Ishikawa (cell line): ENCODE data around the gene PAQR6.

Experiments used
- CREB1 ChIP-seq: IDR thresholded peaks from 2 replicates; pipeline ENCODE4 v1.6.1; 2012; ENCODE audit warnings: low read depth
- EGR1 ChIP-seq: IDR thresholded peaks from 2 replicates; pipeline ENCODE4 v1.6.1; 2012
- FOXM1 ChIP-seq: IDR thresholded peaks from 2 replicates; pipeline ENCODE4 v1.6.1; 2012; ENCODE audit warnings: low read depth, borderline replicate concordance
- RAD21 ChIP-seq: IDR thresholded peaks from 2 replicates; pipeline ENCODE4 v1.6.1; 2012; ENCODE audit warnings: low read depth
- TF ChIP-seq, protein P1 (sequence below): IDR thresholded peaks from 2 replicates; pipeline ENCODE4 v1.6.1; 2012; ENCODE audit warnings: low read depth, mild to moderate bottlenecking

DNA sequence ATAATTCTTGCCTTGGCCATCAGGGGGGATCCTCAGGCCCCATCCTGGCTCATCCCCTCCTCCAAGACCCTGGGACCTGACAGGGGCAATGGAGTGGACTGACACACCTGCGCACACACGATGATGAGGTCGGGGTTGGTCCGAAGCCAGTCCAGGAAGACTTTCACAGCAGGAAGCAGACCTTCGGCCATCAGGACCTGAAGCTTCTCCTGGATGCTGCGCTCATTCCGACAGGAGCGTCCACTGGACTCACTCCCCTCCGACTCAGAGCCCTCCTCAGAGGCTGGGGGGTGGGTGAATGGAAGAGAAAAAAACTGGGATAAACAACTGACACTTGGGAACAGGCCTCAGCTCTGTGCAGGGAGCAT lies 15.4 kb upstream of the PAQR6 start:
- TF ChIP-seq EGR1: no peak
- TF ChIP-seq FOXM1: no peak
- TF ChIP-seq RAD21: no peak
- TF ChIP-seq, protein P1, sequence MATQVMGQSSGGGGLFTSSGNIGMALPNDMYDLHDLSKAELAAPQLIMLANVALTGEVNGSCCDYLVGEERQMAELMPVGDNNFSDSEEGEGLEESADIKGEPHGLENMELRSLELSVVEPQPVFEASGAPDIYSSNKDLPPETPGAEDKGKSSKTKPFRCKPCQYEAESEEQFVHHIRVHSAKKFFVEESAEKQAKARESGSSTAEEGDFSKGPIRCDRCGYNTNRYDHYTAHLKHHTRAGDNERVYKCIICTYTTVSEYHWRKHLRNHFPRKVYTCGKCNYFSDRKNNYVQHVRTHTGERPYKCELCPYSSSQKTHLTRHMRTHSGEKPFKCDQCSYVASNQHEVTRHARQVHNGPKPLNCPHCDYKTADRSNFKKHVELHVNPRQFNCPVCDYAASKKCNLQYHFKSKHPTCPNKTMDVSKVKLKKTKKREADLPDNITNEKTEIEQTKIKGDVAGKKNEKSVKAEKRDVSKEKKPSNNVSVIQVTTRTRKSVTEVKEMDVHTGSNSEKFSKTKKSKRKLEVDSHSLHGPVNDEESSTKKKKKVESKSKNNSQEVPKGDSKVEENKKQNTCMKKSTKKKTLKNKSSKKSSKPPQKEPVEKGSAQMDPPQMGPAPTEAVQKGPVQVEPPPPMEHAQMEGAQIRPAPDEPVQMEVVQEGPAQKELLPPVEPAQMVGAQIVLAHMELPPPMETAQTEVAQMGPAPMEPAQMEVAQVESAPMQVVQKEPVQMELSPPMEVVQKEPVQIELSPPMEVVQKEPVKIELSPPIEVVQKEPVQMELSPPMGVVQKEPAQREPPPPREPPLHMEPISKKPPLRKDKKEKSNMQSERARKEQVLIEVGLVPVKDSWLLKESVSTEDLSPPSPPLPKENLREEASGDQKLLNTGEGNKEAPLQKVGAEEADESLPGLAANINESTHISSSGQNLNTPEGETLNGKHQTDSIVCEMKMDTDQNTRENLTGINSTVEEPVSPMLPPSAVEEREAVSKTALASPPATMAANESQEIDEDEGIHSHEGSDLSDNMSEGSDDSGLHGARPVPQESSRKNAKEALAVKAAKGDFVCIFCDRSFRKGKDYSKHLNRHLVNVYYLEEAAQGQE: no peak
- TF ChIP-seq CREB1: no peak
